IMR-90 (cell line): ENCODE data around the gene ADAM30. TPM values are rescaled to one million over a fixed set of nuclear protein-coding genes. Genes with fewer than 3 reads are reported as not detected.

Experiments
- ATAC-seq: fragments of 200-7000 bp; cut with Tn5 transposase; 2 replicates; pipeline ENCODE4 v1.9.1; 2020; ENCODE audit warnings: low read depth, mild to moderate bottlenecking, moderate library complexity
- BruUV-seq: library from RNA; stranded (reverse); fragments of 400-500 nt; replicated peaks from 2 replicates; lab custom pipeline; 2021; lab: Mats Ljungman, UMichigan
- CTCF ChIA-PET: fragments of 300-600 bp; formaldehyde crosslinking; extraction: SDS; loops from one replicate; lab custom pipeline; 2021; ENCODE audit warnings: antibody characterized with exemption; lab: Yijun Ruan, JAX
- POLR2A ChIA-PET: fragments of 300-600 bp; sonication (Branson Sonifier 250); formaldehyde crosslinking; loops from one replicate; lab custom pipeline; 2022; ENCODE audit warnings: antibody characterized with exemption; ENCODE audit not compliant: unreplicated experiment; lab: Charles Lee
- DNase-seq: peaks from one replicate; pipeline ENCODE4 v3.0.0; 2013
- H2AFZ ChIP-seq: replicated peaks from 2 replicates; pipeline ENCODE3; 2013; ENCODE audit warnings: low read length, mild to moderate bottlenecking; ENCODE audit not compliant: poor library complexity
- H2AK5ac ChIP-seq: 2 replicates; pipeline ENCODE4 v1.6.1; 2013; ENCODE audit warnings: low read depth, low read length, inconsistent platforms
- H2AK9ac ChIP-seq: replicated peaks from 2 replicates; pipeline ENCODE3; 2013; ENCODE audit warnings: mild to moderate bottlenecking, low read depth, low read length, moderate library complexity; ENCODE audit not compliant: poor library complexity
- H2BK120ac ChIP-seq: 2 replicates; pipeline ENCODE4 v1.6.1; 2013; ENCODE audit warnings: low read depth, low read length, inconsistent platforms
- H2BK15ac ChIP-seq: 3 replicates; pipeline ENCODE4 v1.6.1; 2013; ENCODE audit warnings: low read depth, low read length, inconsistent platforms
- H2BK20ac ChIP-seq: 2 replicates; pipeline ENCODE4 v1.6.1; 2013; ENCODE audit warnings: low read depth, mild to moderate bottlenecking, inconsistent platforms, low read length, moderate library complexity
- H2BK5ac ChIP-seq: 2 replicates; pipeline ENCODE4 v1.6.1; 2013; ENCODE audit warnings: mild to moderate bottlenecking, low read depth, low read length, inconsistent platforms; ENCODE audit not compliant: poor library complexity, severe bottlenecking
- H3K14ac ChIP-seq: replicated peaks from 2 replicates; pipeline ENCODE4 v1.6.1; 2013; ENCODE audit warnings: low read depth, low read length, inconsistent platforms
- H3K18ac ChIP-seq: 2 replicates; pipeline ENCODE4 v1.6.1; 2013; ENCODE audit warnings: low read depth, low read length, control low read depth
- H3K23ac ChIP-seq: 2 replicates; pipeline ENCODE4 v1.6.1; 2013; ENCODE audit warnings: low read depth, low read length, inconsistent platforms
- H3K27ac ChIP-seq: 2 replicates; pipeline ENCODE4 v1.5.1; 2013; ENCODE audit warnings: mild to moderate bottlenecking, control low read depth, low read length; ENCODE audit not compliant: insufficient read depth
- H3K27me3 ChIP-seq: 2 replicates; pipeline ENCODE4 v1.6.1; 2013; ENCODE audit warnings: low read length; ENCODE audit not compliant: control insufficient read depth, insufficient read depth
- H3K36me3 ChIP-seq: 2 replicates; pipeline ENCODE4 v1.6.1; 2013; ENCODE audit warnings: low read length, mixed read lengths; ENCODE audit not compliant: control insufficient read depth, insufficient read depth
- H3K4ac ChIP-seq: 2 replicates; pipeline ENCODE4 v1.6.1; 2013; ENCODE audit warnings: low read depth, low read length, inconsistent platforms
- H3K4me1 ChIP-seq: 2 replicates; pipeline ENCODE4 v1.6.1; 2013; ENCODE audit warnings: low read length, mixed read lengths; ENCODE audit not compliant: control insufficient read depth, insufficient read depth
- H3K4me2 ChIP-seq: 2 replicates; pipeline ENCODE4 v1.6.1; 2013; ENCODE audit warnings: low read depth, mild to moderate bottlenecking, control low read depth, low read length, moderate library complexity
- H3K4me3 ChIP-seq: 2 replicates; pipeline ENCODE4 v1.5.1; 2013; ENCODE audit warnings: low read depth, mild to moderate bottlenecking, control low read depth, low read length, moderate library complexity; ENCODE audit not compliant: insufficient read depth
- H3K56ac ChIP-seq: 2 replicates; pipeline ENCODE4 v1.6.1; 2013; ENCODE audit warnings: low read length, inconsistent platforms; ENCODE audit not compliant: insufficient read depth; ENCODE audit errors: extremely low read depth
- H3K79me1 ChIP-seq, 2 experiments: 2 replicates each; pipeline ENCODE4 v1.6.1; 2013; ENCODE audit warnings: low read length in 2 of 2, inconsistent platforms in 1 of 2, low read depth in 1 of 2
- H3K9ac ChIP-seq: 2 replicates; pipeline ENCODE4 v1.6.1; 2013; ENCODE audit warnings: low read depth, low read length, control low read depth
- H3K9me1 ChIP-seq: 2 replicates; pipeline ENCODE4 v1.6.1; 2013; ENCODE audit warnings: low read length, inconsistent platforms; ENCODE audit not compliant: insufficient read depth
- H3K9me3 ChIP-seq: 2 replicates; pipeline ENCODE4 v1.6.1; 2013; ENCODE audit warnings: low read length; ENCODE audit not compliant: control insufficient read depth, insufficient read depth
- H4K20me1 ChIP-seq: 2 replicates; pipeline ENCODE4 v1.6.1; 2013; ENCODE audit warnings: low read length, inconsistent platforms; ENCODE audit not compliant: insufficient read depth
- H4K5ac ChIP-seq: 2 replicates; pipeline ENCODE4 v1.6.1; 2013; ENCODE audit warnings: mild to moderate bottlenecking, low read depth, low read length, control low read depth
- H4K8ac ChIP-seq, 2 experiments: 2 replicates each; pipeline ENCODE4 v1.6.1; 2013; ENCODE audit warnings: low read depth in 2 of 2, low read length in 2 of 2, control low read depth in 1 of 2, inconsistent platforms in 1 of 2
- H4K91ac ChIP-seq: 2 replicates; pipeline ENCODE4 v1.6.1; 2013; ENCODE audit warnings: low read depth, low read length, inconsistent platforms; ENCODE audit not compliant: insufficient read depth
- CTCF ChIP-seq: conservative IDR thresholded peaks from 2 replicates; pipeline ENCODE4 v1.5.1; 2012; ENCODE audit warnings: mild to moderate bottlenecking, low read depth, low read length, improper control_type of control experiment
- FOS ChIP-seq: fragments of 150-350 bp; IDR thresholded peaks from 2 replicates; pipeline ENCODE4 v1.6.1; 2016; ENCODE audit warnings: low read depth, low read length
- RCOR1 ChIP-seq: IDR thresholded peaks from 2 replicates; pipeline ENCODE4 v1.6.1; 2012; ENCODE audit warnings: mild to moderate bottlenecking, low read length, improper control_type of control experiment; ENCODE audit not compliant: insufficient replicate concordance
- USF2 ChIP-seq: fragments of 150-350 bp; IDR thresholded peaks from 2 replicates; pipeline ENCODE4 v1.6.1; 2017; ENCODE audit warnings: mild to moderate bottlenecking, antibody characterized with exemption, low read length, low read depth
- WGBS, 2 experiments: methylation state at CpG; one replicate each; pipeline versions ENCODE4 v1.1.5 to v1.1.7; 2013; ENCODE audit warnings: missing lambda C conversion rate in 2 of 2; ENCODE audit not compliant: insufficient read length in 1 of 2; ENCODE audit errors: extremely low coverage in 2 of 2; 5-methylcytosine and 5-hydroxymethylcytosine counted together
- dilution Hi-C: fragments of 300-500 bp; cut with HindIII; formaldehyde crosslinking; loops from one replicate; pipeline ENCODE4 v1.14.3; 2018; ENCODE audit warnings: low sequenced_read_pairs; ENCODE audit not compliant: unreplicated experiment
- in situ Hi-C: fragments of 300-500 bp; cut with MboI; formaldehyde crosslinking; loops from 3 replicates; pipeline ENCODE4 v1.14.3; 2019; ENCODE audit warnings: low sequenced_read_pairs, inconsistent platforms, mixed read lengths
- intact Hi-C: fragments of 100-400 bp; cut with micrococcal nuclease; formaldehyde crosslinking; loops from 2 replicates; pipeline ENCODE4 v1.10.0; 2022
- polyA plus RNA-seq, 3 experiments: library from polyadenylated mRNA; depleted of rRNA; stranded (reverse); fragments of >200 nt; gene quantifications; 2 replicates each; pipeline ENCODE4 v1.2.3, GENCODE V29; 2012; ENCODE audit warnings: low replicate concordance in 1 of 3
- total RNA-seq: library from RNA; depleted of rRNA; stranded (reverse); fragments of >200 nt; gene quantifications from 2 replicates; pipeline ENCODE4 v1.2.3, GENCODE V29; 2012

The ADAM30 gene
- total and polyA plus RNA-seq, 2 of the 4 experiments (the other 2 are of a cell fraction), result not detected

- intact Hi-C loops (loop anchor here (2.0 kb wide), 1 partner anchor 67 kb away; no protein-coding TSS in a partner anchor), dilution Hi-C loops (no loop called here)
- H4K91ac ChIP-seq, result no peak overlapping the region
These were observed 4.9 kb downstream of the ADAM30 start for GRCh38 chr1:119891386-119891785.

More at GRCh38 chr1:119891386-119891785, 4.9 kb downstream of the ADAM30 start:
- ChIA-PET POLR2A (no interaction called here), CTCF (no interaction called here)
- Histone ChIP-seq H3K27me3 (no peaks in the 10 kb centered on the region; the same call in 1 of the 2 replicates), H2AFZ (no peak overlapping the region), H2BK5ac (no peak overlapping the region), H3K23ac (no peak overlapping the region), H3K9ac (no peak overlapping the region), H3K56ac (no peak overlapping the region), H3K36me3 (no peaks in the 10 kb centered on the region), H3K4me1 (no peaks in the 10 kb centered on the region), H4K20me1 (no peaks in the 10 kb centered on the region), H3K4ac (no peak overlapping the region), H3K4me3 (no peak overlapping the region), H4K8ac (no peak overlapping the region), H3K4me2 (no peak overlapping the region), H3K9me3 (peaks cover 4% of the 10 kb centered on the region), H2BK15ac (no peak overlapping the region), H3K18ac (no peak overlapping the region), H2BK120ac (no peak overlapping the region), H4K5ac (no peak overlapping the region), H2AK9ac (no peak overlapping the region), H3K27ac (no peak overlapping the region), H3K14ac (no peak overlapping the region), H2BK20ac (no peak overlapping the region), H3K79me1 (no peaks in the 10 kb centered on the region), H3K9me1 (no peaks in the 10 kb centered on the region), H2AK5ac (no peak overlapping the region)
- in situ Hi-C loops, result no loop called here
- TF ChIP-seq USF2, result no peak
- TF ChIP-seq RCOR1, result no peak
- no peak for TF ChIP-seq FOS
- TF ChIP-seq CTCF, result no peak
- no peak for DNase-seq
- ATAC-seq, result no peak
- no TSS peak for BruUV-seq
- WGBS, 2 experiments, result no CpG with 5 or more reads among the region's 1 CpG
